ENCODE results near the gene CST3. TPM values are rescaled to one million over a fixed set of nuclear protein-coding genes. Genes with fewer than 3 reads are reported as not detected.

CST3 gene
- total RNA-seq, 4 donors from 2014 or later = 1,253 to 2,184 (median 1,709) TPM

- TF ChIP-seq POLR2AphosphoS5 (IDR thresholded peaks at IDR 0.05) (no peak), CTCF (IDR thresholded peaks at IDR 0.05) (no peak), POLR2A (IDR thresholded peaks at IDR 0.05; ENCODE audit: low read depth) (no peak), EP300 (IDR thresholded peaks at IDR 0.05) (no peak)
- no peaks in the 10 kb centered on the region for H3K27me3 ChIP-seq
- H3K9me3 ChIP-seq = no peaks in the 10 kb centered on the region
- no peak overlapping the region for H3K4me3 ChIP-seq
- H3K27ac ChIP-seq (replicated peaks in 1 of 4) = peak overlapping the region in 2 of 4 donors; percentile 21 to 28
- intact Hi-C loops (cut with DNase I) = no loop called here
- no peaks in the 10 kb centered on the region for H3K36me3 ChIP-seq
- DNase-seq (ENCODE audit: extremely low spot score) = no peak
- 18% methylated on average over 1 of the region's 1 CpG for WGBS
- peaks cover 0 to 16% (median 12%) of the 10 kb centered on the region in 4 donors for H3K4me1 ChIP-seq
These were observed 41.8 kb downstream of the CST3 start for GRCh38 chr20:23595941-23596340.

GRCh38 chr20:23588434-23589403, 49.0 kb downstream of the CST3 start:
- H3K27me3 ChIP-seq = peaks cover 0 to 8% (median 0%) of the 10 kb centered on the region in 4 donors
- peak; percentile 84 for DNase-seq (ENCODE audit: extremely low spot score)
- WGBS = 80% methylated on average over 6 of the region's 10 CpGs
- H3K4me1 ChIP-seq = no peaks in the 10 kb centered on the region
- no peak overlapping the region for H3K27ac ChIP-seq (replicated peaks in 1 of 4)
- no peaks in the 10 kb centered on the region for H3K36me3 ChIP-seq
- H3K4me3 ChIP-seq = no peak overlapping the region
- intact Hi-C loops (cut with DNase I) = no loop called here
- no peak for TF ChIP-seq POLR2AphosphoS5 (IDR thresholded peaks at IDR 0.05)
- TF ChIP-seq POLR2A (IDR thresholded peaks at IDR 0.05; ENCODE audit: low read depth) = no peak
- no peak for TF ChIP-seq EP300 (IDR thresholded peaks at IDR 0.05)
- TF ChIP-seq CTCF (IDR thresholded peaks at IDR 0.05) = no peak
- H3K9me3 ChIP-seq = no peaks in the 10 kb centered on the region

GRCh38 chr20:23587631-23588030, 50.1 kb downstream of the CST3 start:
- H3K4me3 ChIP-seq = no peak overlapping the region
- DNase-seq (ENCODE audit: extremely low spot score) = peak; percentile 50
- WGBS = 74% methylated on average over 7 of the region's 7 CpGs
- no peak overlapping the region for H3K27ac ChIP-seq (replicated peaks in 1 of 4)
- no peaks in the 10 kb centered on the region for H3K4me1 ChIP-seq
- no peak for TF ChIP-seq POLR2AphosphoS5 (IDR thresholded peaks at IDR 0.05)
- no peak for TF ChIP-seq EP300 (IDR thresholded peaks at IDR 0.05)
- TF ChIP-seq CTCF (IDR thresholded peaks at IDR 0.05) = no peak
- no peak for TF ChIP-seq POLR2A (IDR thresholded peaks at IDR 0.05; ENCODE audit: low read depth)
- intact Hi-C loops (cut with DNase I) = no loop called here
- H3K27me3 ChIP-seq = peaks cover 0 to 8% (median 0%) of the 10 kb centered on the region in 4 donors
- no peaks in the 10 kb centered on the region for H3K9me3 ChIP-seq
- H3K36me3 ChIP-seq = no peaks in the 10 kb centered on the region

GRCh38 chr20:23586735-23587525, 50.8 kb downstream of the CST3 start:
- DNase-seq (ENCODE audit: extremely low spot score) = peak; percentile 53
- Histone ChIP-seq H3K27me3 (peaks cover 0 to 12% (median 0%) of the 10 kb centered on the region in 4 donors), H3K4me3 (no peak overlapping the region), H3K9me3 (no peaks in the 10 kb centered on the region), H3K4me1 (no peaks in the 10 kb centered on the region), H3K27ac (replicated peaks in 1 of 4) (no peak overlapping the region), H3K36me3 (no peaks in the 10 kb centered on the region)
- TF ChIP-seq CTCF (IDR thresholded peaks at IDR 0.05) = no peak
- no peak for TF ChIP-seq EP300 (IDR thresholded peaks at IDR 0.05)
- TF ChIP-seq POLR2A (IDR thresholded peaks at IDR 0.05; ENCODE audit: low read depth) = no peak
- TF ChIP-seq POLR2AphosphoS5 (IDR thresholded peaks at IDR 0.05) = no peak
- WGBS = 72% methylated on average over 12 of the region's 13 CpGs
- intact Hi-C loops (cut with DNase I) = no loop called here
